ENCODE results near the gene DGCR2.

The DGCR2 gene

DNA sequence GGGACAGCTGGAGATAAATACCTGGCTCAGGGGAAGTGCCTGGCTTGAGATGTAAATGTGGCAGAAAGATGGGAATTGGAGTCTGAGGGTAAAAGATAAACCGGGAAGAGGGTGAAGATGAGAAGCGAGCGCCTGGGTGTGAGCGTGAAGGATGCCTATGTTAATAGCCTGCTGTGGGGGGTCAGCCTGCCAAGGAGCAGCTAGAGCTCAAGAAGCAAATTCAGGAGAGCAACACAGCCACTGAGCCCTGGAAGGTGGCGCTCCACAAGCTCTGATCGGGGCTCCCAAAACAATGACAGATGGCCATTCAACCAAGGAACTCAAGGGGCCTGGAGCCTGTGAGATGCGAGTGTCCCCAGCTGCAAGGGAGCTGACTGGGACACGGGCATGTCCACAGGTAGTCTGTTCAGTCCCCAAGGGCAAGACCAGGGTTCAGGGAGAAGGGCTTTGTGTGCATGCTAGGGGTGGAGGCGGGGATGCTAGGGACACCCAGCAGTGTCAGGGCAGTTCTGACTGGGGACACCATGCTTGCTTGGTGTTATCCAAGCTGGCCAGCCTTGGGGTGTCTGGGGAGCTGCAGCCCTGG, 25.1 kb upstream of the DGCR2 start:
- Mint-ChIP-seq H3K36me3 (ENCODE audit: low read depth) (peaks cover 4% of the 10 kb centered on the region), H3K4me3 (no peak overlapping the region), H3K4me1 (peaks cover 12% of the 10 kb centered on the region), H3K9me3 (peaks cover 4% of the 10 kb centered on the region), H3K27ac (no peak overlapping the region), H3K27me3 (ENCODE audit: low read depth) (peaks cover 64% of the 10 kb centered on the region)
- TF ChIP-seq CTCF (IDR thresholded peaks at IDR 0.05; ENCODE audit: unreplicated experiment in 3 of 3), result no peak

DNA sequence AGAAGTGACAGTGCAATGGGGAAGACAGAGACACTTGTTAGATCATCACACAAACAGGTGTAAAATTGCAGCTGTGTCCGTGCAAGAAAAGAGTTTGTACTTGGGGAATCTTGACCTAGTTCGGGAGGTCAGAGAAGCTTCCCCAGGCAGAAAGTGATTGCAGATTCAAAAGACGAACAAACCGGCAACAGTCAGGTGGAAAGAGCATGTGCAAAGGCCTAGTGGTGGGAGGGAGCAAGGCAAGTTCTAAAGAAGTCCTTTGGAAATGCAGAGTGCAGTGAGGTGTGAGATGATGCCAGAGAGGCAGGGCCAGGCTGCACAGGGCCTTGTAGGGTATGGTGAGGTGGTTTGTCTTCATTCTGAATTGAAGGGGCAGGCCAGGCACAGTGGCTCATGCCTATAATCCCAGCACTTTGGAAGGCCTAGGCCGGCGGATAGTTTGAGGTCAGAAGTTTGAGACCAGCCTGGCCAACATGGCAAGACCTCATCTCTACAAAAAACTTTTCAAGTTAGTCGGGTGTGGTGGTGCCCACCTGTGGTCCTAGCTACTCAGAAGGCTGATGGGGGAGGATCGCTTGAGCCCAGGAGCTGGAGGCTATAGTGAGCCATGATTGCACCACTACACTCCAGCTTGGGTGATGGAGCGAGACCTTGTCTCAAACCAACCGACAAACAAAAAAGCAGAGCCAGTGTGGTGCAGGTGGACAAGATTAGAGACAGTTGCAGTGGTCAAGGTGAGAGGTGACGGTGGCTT, 24.2 kb upstream of the DGCR2 start:
- no peak for TF ChIP-seq CTCF (IDR thresholded peaks at IDR 0.05; ENCODE audit: unreplicated experiment in 3 of 3)
- Mint-ChIP-seq H3K27ac (no peak overlapping the region), H3K4me1 (peaks cover 12% of the 10 kb centered on the region), H3K9me3 (no peaks in the 10 kb centered on the region), H3K27me3 (ENCODE audit: low read depth) (peaks cover 55% of the 10 kb centered on the region), H3K36me3 (ENCODE audit: low read depth) (peaks cover 5% of the 10 kb centered on the region), H3K4me3 (no peak overlapping the region)

DNA sequence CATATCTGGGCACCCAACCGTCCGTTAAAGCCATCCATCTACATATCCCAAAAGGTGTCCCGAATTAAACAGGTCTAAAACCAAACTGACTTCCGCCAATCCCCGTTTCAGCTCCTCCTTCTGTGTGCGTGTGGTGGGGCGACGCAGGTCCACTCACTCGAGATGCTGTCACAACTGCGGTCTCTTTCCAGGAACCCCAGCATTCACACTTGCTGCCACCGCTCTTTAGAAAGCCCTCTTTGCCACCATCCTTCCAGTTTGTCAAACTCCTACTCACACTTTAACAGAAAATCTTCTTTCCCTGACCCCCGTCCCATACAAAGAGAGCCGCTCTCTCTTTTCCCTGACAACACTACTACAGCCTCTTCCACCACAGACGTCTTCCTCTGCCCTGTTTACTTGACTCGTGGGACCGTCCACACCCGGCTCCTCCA, 21.8 kb upstream of the DGCR2 start:
- Mint-ChIP-seq H3K4me3 (peak overlapping the region; percentile 95 to 99 (median 95)), H3K4me1 (peaks cover 12% of the 10 kb centered on the region), H3K36me3 (ENCODE audit: low read depth) (peaks cover 18% of the 10 kb centered on the region), H3K27ac (peak overlapping the region in 1 of 3 experiments; percentile 1), H3K9me3 (no peaks in the 10 kb centered on the region), H3K27me3 (ENCODE audit: low read depth) (peaks cover 41% of the 10 kb centered on the region)
- no peak for TF ChIP-seq CTCF (IDR thresholded peaks at IDR 0.05; ENCODE audit: unreplicated experiment in 3 of 3)

DNA sequence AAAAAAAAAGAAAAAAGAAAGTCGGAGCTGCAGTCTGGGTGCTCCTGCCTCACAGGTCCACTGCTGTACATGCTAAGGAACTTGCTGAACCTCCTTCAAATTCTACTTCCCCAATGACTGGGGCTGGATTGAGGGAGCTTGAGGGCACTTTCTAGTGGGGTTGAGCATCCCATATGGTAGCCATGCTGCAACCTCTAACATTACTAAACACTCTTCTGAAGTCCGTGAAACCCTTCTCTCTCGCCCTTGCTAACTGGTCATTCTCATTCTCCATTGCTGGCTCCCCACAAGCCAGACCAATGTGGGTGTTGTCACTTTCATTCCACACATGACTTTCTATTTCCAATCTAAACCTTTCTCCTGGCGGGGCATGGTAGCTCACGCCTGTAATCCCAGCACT, 21.0 kb upstream of the DGCR2 start:
- H3K27ac Mint-ChIP-seq, result no peak overlapping the region
- peaks cover 33% of the 10 kb centered on the region for H3K27me3 Mint-ChIP-seq (ENCODE audit: low read depth)
- no peaks in the 10 kb centered on the region for H3K9me3 Mint-ChIP-seq
- H3K4me3 Mint-ChIP-seq, result peak overlapping the region; percentile 95 to 99 (median 95)
- peaks cover 12% of the 10 kb centered on the region for H3K4me1 Mint-ChIP-seq
- no peak for TF ChIP-seq CTCF (IDR thresholded peaks at IDR 0.05; ENCODE audit: unreplicated experiment in 3 of 3)
- H3K36me3 Mint-ChIP-seq (ENCODE audit: low read depth), result peaks cover 21% of the 10 kb centered on the region

GRCh38 chr22:19142394-19142793, 20.2 kb upstream of the DGCR2 start:
- Mint-ChIP-seq H3K27me3 (ENCODE audit: low read depth) (peaks cover 25% of the 10 kb centered on the region), H3K4me3 (peak overlapping the region; percentile 72 to 79 (median 77)), H3K4me1 (peaks cover 12% of the 10 kb centered on the region), H3K9me3 (no peaks in the 10 kb centered on the region), H3K27ac (no peak overlapping the region), H3K36me3 (ENCODE audit: low read depth) (peaks cover 21% of the 10 kb centered on the region)
- TF ChIP-seq CTCF (IDR thresholded peaks at IDR 0.05; ENCODE audit: unreplicated experiment in 3 of 3), result no peak
